GM20431 (cell line): ENCODE results near the gene SPIRE2.
"Not testable (repeated sequence)": the region's sequence is repeated elsewhere in the genome, so short reads cannot be mapped to it uniquely, and the experiment has no call there.

ENCODE experiments used
- in situ Hi-C: fragments of 300-500 bp; cut with MseI, MboI; formaldehyde crosslinking; loops from one replicate; pipeline ENCODE4 v1.15.0; 2020; ENCODE audit warnings: low sequenced_read_pairs; ENCODE audit not compliant: unreplicated experiment

SPIRE2 gene

DNA sequence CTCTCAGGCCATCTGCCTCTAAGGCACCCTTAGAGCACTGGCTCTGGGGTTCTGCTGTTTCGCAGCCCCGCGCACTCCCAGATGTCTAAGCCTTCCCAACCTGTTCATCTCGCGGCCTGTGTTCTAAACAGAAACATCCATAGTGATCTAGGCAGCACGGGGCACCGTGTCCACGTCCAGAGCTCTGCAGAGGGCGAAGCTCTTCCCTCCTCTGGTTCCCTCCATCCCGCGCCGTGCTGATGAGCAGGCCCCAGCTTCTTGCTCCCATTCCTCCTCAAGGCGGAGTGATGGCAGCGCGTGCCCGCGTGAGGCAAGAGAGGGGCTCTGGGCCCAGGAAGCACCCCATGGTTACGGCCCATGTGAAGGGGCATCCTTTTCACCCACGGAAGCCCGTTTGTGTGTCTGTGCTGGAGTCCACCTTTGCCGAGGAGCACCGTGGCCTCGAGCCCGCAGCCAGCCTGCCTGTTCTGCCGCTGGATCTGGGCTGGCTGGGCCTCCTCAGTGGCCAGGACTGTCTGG is 3.6 kb downstream of the SPIRE2 start:
- in situ Hi-C loops: no loop called here

- in situ Hi-C loops: not testable (repeated sequence)
These were observed 5.5 kb downstream of the SPIRE2 start for GRCh38 chr16:89833664-89834363.

- in situ Hi-C loops: not testable (repeated sequence)
These were observed 6.6 kb downstream of the SPIRE2 start for GRCh38 chr16:89834813-89835363.

DNA sequence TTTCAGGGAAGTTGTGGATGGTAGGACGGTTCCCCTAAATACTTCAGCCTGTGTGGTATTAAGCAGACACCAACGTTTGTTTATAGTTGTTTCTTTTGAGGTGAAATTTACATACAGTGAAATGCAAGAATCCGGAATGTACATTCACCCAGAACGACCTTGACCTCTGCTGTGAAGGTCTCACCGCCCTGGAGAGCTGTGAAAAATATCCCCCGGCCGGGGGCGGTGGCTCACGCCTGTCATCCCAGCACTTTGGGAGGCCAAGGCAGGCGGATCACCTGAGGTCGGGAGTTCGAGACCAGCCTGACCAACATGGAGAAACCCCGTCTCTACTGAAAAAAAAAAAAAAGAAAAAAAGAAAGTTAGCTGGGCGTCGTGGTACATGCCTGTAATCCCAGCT is 8.2 kb downstream of the SPIRE2 start:
- in situ Hi-C loops: not testable (repeated sequence)

GRCh38 chr16:89837014-89837546 is 8.8 kb downstream of the SPIRE2 start:
- in situ Hi-C loops: no loop called here

GRCh38 chr16:89841275-89841674 is 13.0 kb downstream of the SPIRE2 start:
- in situ Hi-C loops: no loop called here

DNA sequence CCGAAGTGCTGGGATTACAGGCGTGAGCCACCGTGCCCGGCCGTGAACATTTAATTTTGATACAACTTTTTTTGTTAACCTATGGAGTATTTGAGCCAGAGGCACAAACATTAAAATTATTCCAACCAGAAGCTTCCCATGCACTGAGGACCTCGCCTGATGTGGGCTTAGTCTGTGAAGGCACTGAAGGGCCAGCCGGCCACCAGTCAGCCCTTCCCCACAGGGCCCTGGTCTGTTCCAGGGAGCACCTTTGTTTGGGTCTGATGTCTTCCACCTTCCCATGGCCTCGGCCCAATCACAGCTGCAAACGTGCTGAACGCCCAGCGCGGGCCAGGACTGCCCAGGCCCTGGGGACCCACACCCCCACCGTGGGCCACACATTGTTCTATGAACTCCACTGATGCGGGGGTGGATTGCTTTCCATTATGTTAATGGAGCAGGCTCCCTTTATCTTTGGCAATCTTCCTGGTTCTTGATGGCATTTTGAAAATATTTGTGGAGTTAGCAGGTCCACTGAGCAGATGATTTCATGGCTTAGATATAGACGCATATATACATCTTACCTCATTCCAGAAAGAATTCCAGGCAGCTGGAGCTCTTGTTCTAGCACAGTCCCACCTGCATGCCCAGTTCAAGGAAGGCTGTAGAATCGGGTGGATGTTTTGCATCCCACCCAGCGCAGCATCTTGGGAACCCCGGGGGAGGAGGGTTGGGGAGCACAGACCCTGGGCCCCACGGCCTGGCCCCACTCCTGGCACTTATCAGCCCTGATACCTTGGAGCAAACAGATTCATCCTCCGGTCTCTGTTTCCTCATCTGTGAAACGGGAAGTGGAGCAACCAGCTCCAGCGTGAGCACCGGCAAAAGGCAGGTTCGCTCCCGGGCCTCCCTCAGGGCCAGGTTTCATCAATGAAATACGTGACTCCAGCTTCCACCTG is 14.5 kb downstream of the SPIRE2 start:
- in situ Hi-C loops: no loop called here

- in situ Hi-C loops: no loop called here
These were observed 15.4 kb downstream of the SPIRE2 start for GRCh38 chr16:89843409-89844350.

DNA sequence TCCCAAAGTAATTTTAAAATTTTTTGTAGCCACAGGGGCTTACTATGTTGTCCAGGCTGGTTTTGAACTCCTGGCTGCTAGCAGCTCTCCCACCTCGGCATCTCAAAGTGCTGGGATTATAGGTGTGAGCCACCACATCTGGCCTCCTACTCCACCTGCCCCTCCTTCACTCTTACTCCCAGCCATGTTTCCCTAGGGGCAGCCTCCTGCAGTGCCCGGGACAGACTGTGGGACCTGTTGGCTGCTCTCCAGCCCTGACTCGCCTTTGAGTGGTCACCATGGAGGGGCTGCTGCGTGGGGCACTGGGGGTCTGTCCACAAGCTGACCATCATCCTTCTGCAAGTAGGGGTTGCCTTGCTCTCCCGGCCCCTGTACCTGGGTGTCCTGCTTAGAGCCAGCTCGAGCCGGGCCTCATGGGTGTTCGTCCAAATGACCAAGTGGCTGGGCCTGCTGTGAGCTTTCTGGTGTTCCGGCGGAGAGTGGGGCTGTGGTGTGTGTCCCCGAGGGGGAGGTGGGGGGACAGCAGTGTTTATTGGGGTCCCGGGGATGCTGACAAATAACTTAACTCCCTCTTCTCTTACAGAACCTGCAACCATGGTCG is 16.6 kb downstream of the SPIRE2 start:
- in situ Hi-C loops: no loop called here

- in situ Hi-C loops: no loop called here
These were observed 17.1 kb downstream of the SPIRE2 start for GRCh38 chr16:89845417-89845816.

DNA sequence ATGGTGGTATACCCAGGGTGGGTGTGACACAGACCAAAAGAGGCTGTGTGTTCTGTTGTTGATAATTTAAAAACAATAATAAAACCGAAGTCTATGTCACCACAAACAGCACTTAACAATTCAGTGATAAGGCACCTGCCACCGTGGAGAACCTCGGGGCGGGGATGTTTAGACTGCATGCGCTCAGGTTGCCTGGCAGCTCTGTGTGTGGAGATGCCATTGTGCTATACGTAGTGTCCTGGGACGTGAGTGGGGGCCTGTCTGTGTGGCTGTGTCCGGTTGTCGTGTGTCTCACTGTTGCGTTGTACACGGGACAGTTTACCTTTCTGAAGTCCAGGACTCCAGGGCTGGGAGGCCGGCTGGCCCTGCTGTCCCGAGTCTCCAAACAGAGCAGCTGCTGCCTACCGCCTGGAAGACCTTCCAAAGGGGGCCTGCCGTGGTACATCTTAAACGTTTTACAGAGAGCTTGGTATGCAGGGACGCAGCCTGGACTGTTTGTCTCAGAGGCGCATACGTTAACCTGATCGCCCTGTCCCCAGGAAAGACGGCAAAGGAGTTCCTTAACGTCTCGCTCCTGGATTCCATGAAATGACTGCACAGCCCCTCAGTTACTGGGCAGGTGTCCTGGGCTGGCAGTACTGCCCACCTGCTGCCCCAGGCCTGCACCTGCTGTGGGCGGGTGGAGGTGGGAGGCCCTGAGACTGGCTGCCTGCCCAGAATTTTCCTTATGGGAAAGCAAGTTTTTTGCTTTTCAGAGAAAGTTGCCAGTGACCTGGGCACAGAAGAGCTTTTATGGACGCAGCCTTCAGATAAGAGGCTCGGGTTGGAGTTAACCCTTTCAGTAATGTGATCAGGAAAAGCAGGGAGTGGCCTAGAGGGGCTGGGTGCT is 19.0 kb downstream of the SPIRE2 start:
- in situ Hi-C loops: no loop called here

GRCh38 chr16:89847940-89848297 is 19.6 kb downstream of the SPIRE2 start:
- in situ Hi-C loops: no loop called here

DNA sequence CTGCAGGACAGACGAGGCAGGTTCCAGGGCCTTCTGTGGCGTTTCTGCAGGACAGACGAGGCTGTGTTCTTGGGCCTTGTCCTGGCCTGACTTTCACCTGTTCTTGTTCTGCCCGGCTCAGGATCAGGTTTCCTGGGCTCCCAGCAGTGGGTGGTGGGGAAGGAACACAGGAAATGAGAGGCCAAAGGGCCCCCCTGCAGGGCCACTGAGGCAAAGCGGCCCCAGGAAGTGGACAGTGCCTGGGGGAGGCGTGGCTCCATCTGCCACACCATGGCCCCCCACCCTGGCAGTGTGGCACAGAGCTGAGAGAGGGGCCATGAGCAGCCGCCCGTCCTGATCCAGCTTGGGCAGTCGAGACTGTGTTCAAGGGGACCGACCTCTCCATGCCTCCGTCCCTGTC is 20.7 kb downstream of the SPIRE2 start:
- in situ Hi-C loops: no loop called here

GRCh38 chr16:89853306-89853993 is 25.2 kb downstream of the SPIRE2 start:
- in situ Hi-C loops: no loop called here

DNA sequence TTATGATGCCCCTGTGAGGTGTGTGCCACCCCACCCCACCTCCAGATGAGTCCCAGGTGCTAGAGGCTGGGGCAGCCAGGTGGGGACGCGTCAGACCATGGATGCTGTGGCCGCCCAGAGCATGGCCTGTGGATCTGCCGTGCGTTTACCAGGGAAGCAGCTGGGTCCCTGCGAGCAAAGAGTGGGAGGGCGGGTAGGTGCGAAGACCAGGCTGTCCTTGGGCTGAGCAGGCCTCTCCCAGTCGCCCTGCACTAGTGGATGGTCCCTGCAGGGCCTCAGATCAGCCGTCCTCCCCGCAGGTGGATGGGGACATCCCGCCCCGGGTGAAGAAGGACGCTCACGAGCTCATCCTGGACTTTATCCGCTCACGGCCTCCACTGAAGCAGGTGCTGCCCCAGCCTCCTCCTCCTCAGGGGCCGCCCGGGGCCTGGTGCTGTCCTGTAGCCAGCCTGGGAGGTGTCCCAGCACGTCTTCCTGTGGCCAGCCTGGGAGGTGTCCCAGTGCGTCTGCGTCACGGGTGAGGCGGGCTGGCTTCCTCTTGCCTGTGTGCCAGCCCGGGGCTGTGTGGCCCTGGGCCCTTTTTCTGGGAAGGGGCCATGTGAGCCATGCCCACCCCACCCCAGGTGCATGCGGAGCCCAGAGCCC is 27.1 kb downstream of the SPIRE2 start:
- in situ Hi-C loops: no loop called here

GRCh38 chr16:89855986-89856385 is 27.7 kb downstream of the SPIRE2 start:
- in situ Hi-C loops: no loop called here

GRCh38 chr16:89858973-89859614 is 30.8 kb downstream of the SPIRE2 start:
- in situ Hi-C loops: no loop called here
